IPS-18c (cell line): Measurements from ENCODE around the gene RASEF.
"Not testable (repeated sequence)": the region's sequence is repeated elsewhere in the genome, so short reads cannot be mapped to it uniquely, and the experiment has no call there.

ENCODE experiments used
- H3K4me3 ChIP-seq: 2 replicates; pipeline ENCODE4 v1.7.0; 2013; ENCODE audit warnings: low read depth, mild to moderate bottlenecking, low read length, moderate library complexity; ENCODE audit not compliant: insufficient read depth
- H3K9me3 ChIP-seq: one replicate; pipeline ENCODE4 v1.6.1; 2013; ENCODE audit warnings: mild to moderate bottlenecking, low read length, moderate library complexity; ENCODE audit not compliant: control insufficient read depth, insufficient read depth

Gene RASEF

GRCh38 chr9:82957529-82958379 is 105.2 kb downstream of the RASEF start:
- Histone ChIP-seq H3K9me3 (no peaks in the 10 kb centered on the region), H3K4me3 (no peak overlapping the region)

GRCh38 chr9:82949203-82949602 is 113.7 kb downstream of the RASEF start:
- Histone ChIP-seq H3K9me3 (no peaks in the 10 kb centered on the region), H3K4me3 (no peak overlapping the region)

GRCh38 chr9:82940376-82940775 is 122.6 kb downstream of the RASEF start:
- H3K4me3 ChIP-seq: no peak overlapping the region

DNA sequence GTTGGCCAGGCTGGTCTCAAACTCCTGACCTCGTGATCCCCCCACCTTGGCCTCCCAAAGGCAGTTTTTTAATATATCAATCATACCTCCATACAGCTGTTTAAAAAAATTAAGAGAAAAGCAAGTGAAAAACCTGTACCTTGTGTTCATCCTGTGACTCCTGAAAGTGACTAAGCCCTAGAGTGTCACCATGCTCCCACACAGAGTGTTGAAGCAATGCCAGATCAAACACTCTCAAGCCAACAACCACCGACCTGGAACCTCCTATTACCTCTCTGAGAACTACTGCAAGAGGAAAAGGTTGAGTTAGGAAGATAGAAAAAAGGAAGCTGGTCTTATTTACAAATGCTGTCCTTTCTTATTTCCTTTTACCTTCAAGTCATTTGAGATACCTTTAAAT is 123.5 kb downstream of the RASEF start:
- Histone ChIP-seq H3K4me3 (no peak overlapping the region), H3K9me3 (no peaks in the 10 kb centered on the region)

More at GRCh38 chr9:82940376-82940775, 122.6 kb downstream of the RASEF start:
- H3K9me3 ChIP-seq: no peaks in the 10 kb centered on the region

DNA sequence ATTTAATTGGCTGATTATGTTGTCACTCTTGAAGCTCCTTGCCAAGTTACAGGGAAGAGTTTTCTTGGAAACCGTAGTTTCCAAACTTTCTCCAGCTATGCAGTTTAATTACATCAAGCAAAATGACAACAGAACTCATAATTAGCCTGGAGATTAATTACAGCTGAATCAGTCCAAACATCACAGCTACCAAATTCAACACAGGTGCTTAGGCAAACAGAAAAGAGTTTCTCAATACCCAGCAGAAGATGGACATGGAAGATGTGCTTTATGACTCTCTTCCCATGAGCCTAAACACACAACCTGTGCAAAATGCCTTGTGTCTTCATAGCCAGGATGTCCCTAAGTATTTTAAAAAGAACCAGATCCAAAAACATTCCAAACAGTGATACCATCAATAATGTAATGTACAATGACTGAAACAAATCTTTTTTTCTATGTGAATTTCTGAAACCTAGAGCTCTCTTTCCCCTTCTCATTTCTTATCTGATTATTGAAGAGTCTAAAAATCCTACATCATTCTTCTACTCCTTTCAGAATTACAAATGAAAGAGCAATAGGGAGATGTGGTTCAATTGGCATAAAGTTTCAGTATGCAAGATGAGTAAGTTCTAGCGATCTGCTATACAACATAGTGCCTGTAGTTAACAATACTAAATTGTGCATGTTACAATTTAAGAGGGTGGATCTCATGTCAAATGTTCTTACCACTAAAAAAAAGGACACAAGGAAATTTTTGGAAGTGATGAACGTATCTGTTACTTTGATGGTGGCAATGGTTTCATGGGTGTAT is 124.3 kb downstream of the RASEF start:
- no peaks in the 10 kb centered on the region for H3K9me3 ChIP-seq

DNA sequence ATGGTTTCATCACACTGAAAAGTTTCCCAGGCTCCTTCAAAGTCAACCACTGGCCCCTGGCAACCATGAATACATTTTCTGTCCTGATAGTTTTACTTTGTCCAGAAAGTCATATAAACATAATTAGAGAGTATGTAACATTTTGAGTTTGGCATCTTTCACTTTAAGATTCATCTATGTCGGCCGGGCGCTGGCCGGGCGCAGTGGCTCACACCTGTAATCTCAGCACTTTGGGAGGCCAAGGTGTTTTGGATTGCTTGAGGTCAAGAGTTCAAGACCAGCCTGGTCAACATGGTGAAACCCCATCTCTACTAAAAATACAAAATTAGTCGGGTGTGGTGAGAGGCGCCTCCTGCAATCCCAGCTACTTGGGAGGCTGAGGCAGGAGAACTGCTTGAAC is 126.4 kb downstream of the RASEF start:
- H3K4me3 ChIP-seq: not testable (repeated sequence)

More for the DNA sequence above, 124.3 kb downstream of the RASEF start:
- H3K4me3 ChIP-seq: no peak overlapping the region

GRCh38 chr9:82934949-82935348 is 128.0 kb downstream of the RASEF start:
- H3K4me3 ChIP-seq: no peak overlapping the region

More for the DNA sequence above, 126.4 kb downstream of the RASEF start:
- H3K9me3 ChIP-seq: not testable (repeated sequence)

DNA sequence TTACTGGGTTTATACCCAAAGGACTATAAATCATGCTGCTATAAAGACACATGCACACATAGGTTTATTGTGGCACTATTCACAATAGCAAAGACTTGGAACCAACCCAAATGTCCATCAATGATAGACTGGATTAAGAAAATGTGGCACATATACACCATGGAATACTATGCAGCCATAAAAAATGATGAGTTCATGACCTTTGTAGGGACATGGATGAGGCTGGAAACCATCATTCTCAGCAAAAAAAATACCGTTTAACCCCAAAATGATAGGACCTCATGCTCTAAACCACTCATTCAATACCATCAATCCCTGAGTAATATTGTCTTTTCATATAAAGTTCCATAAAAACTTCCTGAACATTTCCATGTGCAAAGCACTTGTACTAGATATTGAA is 128.9 kb downstream of the RASEF start:
- H3K4me3 ChIP-seq, H3K9me3 ChIP-seq: not testable (repeated sequence)

More at GRCh38 chr9:82934949-82935348, 128.0 kb downstream of the RASEF start:
- H3K9me3 ChIP-seq: no peaks in the 10 kb centered on the region

- Histone ChIP-seq H3K9me3 (no peaks in the 10 kb centered on the region), H3K4me3 (no peak overlapping the region)
These were observed 132.8 kb downstream of the RASEF start for GRCh38 chr9:82930116-82930515.
